Measurements from ENCODE around the gene LTA.
A peak's percentile ranks its signal among the peaks of the same experiment; 100 is the strongest.

Gene LTA

DNA sequence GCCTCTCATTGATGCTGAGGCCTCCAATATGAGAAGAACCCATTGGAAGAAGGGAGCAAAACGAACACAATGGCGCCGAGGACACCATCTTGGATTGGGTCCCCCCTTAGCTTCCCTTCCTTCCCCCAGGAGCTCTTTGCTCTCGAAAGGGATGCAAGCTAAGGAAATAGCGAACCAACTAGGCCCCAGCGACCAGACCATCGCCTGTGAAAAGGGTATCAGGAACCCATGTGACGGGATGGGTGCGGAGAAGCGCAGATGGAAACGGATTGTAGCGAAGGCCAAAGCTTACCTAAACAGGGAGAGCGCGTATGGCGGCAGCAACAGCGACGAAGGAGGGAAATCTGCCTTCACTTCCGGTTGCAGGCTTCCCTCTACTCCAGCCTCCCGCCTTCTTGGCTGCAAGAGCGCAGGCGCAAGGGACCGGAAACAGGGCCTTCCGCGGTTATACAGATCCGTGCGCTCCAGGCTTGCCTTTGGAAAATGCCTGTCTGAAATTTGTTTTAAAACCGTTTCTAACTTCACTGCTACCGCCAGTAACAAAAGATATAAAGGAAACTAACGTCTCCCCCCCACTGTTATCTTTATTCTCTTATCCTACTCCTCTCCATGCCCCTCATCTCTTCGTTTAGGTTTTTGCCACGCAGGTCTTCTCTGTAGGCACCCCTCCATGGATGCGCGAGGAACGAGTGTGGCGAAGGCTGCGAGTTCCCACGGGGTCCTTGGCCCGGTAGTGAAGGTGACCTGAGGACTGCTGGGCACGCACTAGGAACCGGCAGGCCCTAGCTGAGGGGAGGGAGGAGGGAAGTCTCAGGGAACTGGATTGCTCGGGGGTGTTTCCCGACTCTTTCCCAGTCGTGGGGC, 30.2 kb upstream of the LTA start, which contains the start of gene DDX39B:
Gene DDX39B (minus strand): TSS at position 346 of the 864 bp plus-strand sequence. CDS start 1,471 bp downstream, outside the sequence.
- peak; percentile 98 for DNase-seq (ENCODE audit: low read depth)
- H3K4me3 ChIP-seq (replicated peaks; ENCODE audit: low read depth, low read length): peak within 1 kb of the TSS; percentile 68
- TF ChIP-seq CTCF (IDR thresholded peaks at IDR 0.05; ENCODE audit: low read length, missing control alignments): no peak

- no peak overlapping the region for H3K4me3 ChIP-seq (replicated peaks; ENCODE audit: low read depth, low read length)
- no peak for DNase-seq (ENCODE audit: low read depth)
- no peak for TF ChIP-seq CTCF (IDR thresholded peaks at IDR 0.05; ENCODE audit: low read length, missing control alignments)
Observed at GRCh38 chr6:31543639-31544038, 28.4 kb upstream of the LTA start.

- TF ChIP-seq CTCF (IDR thresholded peaks at IDR 0.05; ENCODE audit: low read length, missing control alignments): no peak
- no peak overlapping the region for H3K4me3 ChIP-seq (replicated peaks; ENCODE audit: low read depth, low read length)
- no peak for DNase-seq (ENCODE audit: low read depth)
Observed at GRCh38 chr6:31544676-31545075, 27.4 kb upstream of the LTA start.

- no peak for DNase-seq (ENCODE audit: low read depth)
- no peak for TF ChIP-seq CTCF (IDR thresholded peaks at IDR 0.05; ENCODE audit: low read length, missing control alignments)
- no peak overlapping the region for H3K4me3 ChIP-seq (replicated peaks; ENCODE audit: low read depth, low read length)
Observed at GRCh38 chr6:31545291-31545690, 26.8 kb upstream of the LTA start.

GRCh38 chr6:31546339-31546957, 25.6 kb upstream of the LTA start, which contains the start of gene ATP6V1G2:
Gene ATP6V1G2, minus strand, starts transcription at chr6:31546608. Its CDS starts 49 bp downstream, at chr6:31546559.
- TF ChIP-seq CTCF (IDR thresholded peaks at IDR 0.05; ENCODE audit: low read length, missing control alignments): no peak
- H3K4me3 ChIP-seq (replicated peaks; ENCODE audit: low read depth, low read length): peak within 1 kb of the TSS; percentile 61
- DNase-seq (ENCODE audit: low read depth): peak; percentile 93

GRCh38 chr6:31546958-31547726, 24.9 kb upstream of the LTA start, which contains the start of gene NFKBIL1:
Gene NFKBIL1, plus strand, starts transcription at chr6:31547608. Its CDS starts 87 bp downstream, at chr6:31547695.
- TF ChIP-seq CTCF (IDR thresholded peaks at IDR 0.05; ENCODE audit: low read length, missing control alignments): no peak
- peak within 1 kb of the TSS; percentile 61 for H3K4me3 ChIP-seq (replicated peaks; ENCODE audit: low read depth, low read length)
- DNase-seq (ENCODE audit: low read depth): peak; percentile 99
